ENCODE measurements around the gene RNF130.

Gene RNF130

DNA sequence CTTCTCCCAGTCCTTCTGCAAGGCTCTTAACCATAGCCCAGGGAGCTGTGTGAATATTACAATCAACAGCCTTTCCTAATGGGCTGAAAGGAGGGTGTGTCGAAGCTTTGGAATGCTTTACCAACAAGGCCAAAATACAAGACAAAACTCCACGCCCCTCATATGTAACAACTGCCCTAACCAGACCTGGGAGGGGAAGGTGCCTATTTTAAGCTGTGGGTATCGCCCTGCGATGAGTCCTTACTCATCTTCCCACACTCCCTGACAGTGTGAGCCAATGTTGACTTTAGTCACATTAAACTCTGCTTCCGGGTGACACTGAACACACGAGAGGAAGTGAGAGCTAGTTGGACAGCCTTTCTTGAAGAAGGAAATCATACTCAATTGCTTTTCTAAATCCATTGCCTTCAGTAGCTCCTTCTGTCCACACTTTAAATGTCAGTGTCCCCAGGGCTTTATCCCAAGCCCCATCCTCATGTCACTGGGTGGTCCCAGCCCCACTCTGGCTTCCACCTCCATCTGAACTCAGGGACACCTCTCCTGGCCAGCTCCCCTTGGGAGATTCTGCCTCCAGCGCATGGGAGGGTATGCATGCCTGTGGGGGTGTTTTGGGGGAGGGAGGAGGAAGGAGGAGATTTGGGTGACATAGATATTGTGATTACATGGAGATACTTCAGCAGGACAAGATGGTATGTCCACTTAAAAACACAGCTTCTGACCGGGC lies 157.4 kb downstream of the RNF130 start:
- TF ChIP-seq, protein P1, sequence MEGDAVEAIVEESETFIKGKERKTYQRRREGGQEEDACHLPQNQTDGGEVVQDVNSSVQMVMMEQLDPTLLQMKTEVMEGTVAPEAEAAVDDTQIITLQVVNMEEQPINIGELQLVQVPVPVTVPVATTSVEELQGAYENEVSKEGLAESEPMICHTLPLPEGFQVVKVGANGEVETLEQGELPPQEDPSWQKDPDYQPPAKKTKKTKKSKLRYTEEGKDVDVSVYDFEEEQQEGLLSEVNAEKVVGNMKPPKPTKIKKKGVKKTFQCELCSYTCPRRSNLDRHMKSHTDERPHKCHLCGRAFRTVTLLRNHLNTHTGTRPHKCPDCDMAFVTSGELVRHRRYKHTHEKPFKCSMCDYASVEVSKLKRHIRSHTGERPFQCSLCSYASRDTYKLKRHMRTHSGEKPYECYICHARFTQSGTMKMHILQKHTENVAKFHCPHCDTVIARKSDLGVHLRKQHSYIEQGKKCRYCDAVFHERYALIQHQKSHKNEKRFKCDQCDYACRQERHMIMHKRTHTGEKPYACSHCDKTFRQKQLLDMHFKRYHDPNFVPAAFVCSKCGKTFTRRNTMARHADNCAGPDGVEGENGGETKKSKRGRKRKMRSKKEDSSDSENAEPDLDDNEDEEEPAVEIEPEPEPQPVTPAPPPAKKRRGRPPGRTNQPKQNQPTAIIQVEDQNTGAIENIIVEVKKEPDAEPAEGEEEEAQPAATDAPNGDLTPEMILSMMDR (IDR thresholded peaks at IDR 0.05; ENCODE audit: extremely low read depth, missing control alignments), result no peak
- DNase-seq (ENCODE audit: low spot score), result no peak

DNA sequence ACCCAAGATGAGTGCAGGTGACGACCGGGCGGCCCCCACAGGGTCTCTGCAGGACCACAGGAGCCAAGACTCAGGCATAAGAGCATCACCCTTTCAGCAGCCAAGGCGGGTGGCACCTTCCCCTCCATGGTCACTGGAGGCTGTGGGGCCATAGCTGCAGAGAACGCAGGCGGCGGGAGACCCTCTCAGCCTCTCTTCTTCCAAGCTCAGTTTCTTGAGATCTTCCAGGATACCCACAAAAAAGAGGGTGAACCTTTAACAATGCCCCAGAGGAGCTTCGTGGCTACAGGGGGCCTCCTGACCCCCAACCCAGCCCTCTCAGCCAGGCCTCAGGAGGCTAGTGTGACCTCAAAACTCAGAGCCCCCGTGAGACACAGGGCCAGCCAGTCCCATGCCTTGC lies 158.1 kb downstream of the RNF130 start:
- DNase-seq (ENCODE audit: low spot score), result no peak
- TF ChIP-seq, protein P1 (IDR thresholded peaks at IDR 0.05; ENCODE audit: extremely low read depth, missing control alignments), result no peak

DNA sequence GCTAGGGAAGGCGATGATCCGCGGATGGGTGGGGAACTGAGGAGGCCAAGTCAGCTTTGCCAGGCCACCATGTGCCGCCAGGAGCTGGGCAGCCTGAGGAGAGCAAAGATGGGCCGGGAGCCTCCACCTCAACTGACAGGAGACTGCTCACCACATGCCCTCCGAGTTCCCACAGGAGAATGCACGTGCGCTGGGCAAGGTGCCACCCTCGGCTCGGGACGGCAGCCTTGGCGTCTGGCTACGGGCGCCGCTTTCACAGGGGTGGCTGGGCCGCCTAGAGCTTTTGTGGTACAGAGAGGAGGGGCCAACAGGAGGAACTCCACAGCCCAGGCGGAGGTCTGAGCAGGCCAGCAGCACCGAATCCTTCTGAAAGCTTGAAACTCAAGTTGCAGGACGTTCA lies 158.6 kb downstream of the RNF130 start:
- TF ChIP-seq, protein P1 (IDR thresholded peaks at IDR 0.05; ENCODE audit: extremely low read depth, missing control alignments), result no peak
- DNase-seq (ENCODE audit: low spot score), result no peak

DNA sequence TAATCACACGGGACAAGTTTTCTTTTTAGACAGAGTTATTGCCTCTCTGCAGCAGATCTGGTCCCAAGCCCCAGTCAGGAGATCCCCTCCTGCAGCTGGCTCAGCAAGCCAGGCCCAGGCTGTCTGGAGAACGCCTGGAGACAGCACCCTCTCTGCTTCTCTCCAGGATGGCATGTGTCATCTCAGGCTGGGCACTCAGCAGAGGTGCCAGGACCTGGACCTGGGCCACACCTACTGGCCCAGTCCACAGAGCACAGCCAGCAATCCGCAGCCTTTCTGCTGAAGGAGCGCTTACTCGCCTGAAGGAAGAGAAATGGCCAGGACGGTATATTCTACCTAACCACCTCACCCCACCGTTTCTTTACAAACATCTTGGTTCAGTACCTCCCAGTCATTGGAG lies 159.2 kb downstream of the RNF130 start:
- DNase-seq (ENCODE audit: low spot score), result no peak
- TF ChIP-seq, protein P1 (IDR thresholded peaks at IDR 0.05; ENCODE audit: extremely low read depth, missing control alignments), result no peak

DNA sequence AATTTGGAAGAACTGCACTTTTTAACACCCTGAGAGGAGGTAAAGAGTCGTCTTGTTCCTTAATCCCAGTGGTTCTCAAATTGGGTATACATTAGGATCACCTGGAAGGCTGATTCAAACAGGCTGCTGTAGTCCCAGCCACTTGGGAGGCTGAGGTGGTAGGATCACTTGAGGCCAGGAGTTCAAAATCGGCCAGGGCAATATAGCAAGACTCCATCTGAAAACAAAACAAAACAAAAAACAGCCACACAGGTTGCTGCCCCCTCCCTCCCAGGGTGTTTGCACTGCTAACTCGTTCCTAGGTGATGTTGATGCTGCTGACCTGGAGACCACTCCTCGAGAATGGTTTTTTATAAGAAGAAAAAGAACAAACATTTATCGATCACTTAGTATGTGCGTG lies 162.3 kb downstream of the RNF130 start:
- TF ChIP-seq, protein P1 (IDR thresholded peaks at IDR 0.05; ENCODE audit: extremely low read depth, missing control alignments), result no peak
- DNase-seq (ENCODE audit: low spot score), result no peak

DNA sequence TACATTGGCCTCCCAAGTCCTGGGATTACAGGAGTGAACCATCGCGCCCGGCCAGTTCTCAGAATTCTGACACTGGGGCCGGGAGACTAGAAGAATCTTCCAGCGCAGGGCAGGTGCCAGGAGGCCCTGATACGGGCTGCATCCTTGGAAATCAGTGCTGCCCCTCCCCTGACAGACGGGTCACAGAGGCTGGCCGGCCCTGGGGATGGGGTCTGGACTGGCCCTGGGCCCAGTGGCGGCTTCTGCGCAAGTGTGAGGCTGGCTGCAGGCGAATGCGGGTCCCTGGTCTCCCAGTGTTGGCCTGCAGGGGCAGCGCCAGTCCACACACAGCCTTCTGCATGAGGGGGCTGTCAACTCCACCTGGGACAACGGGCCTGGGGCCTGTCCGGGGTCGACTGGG lies 163.0 kb downstream of the RNF130 start:
- no peak for DNase-seq (ENCODE audit: low spot score)
- TF ChIP-seq, protein P1 (IDR thresholded peaks at IDR 0.05; ENCODE audit: extremely low read depth, missing control alignments), result no peak

DNA sequence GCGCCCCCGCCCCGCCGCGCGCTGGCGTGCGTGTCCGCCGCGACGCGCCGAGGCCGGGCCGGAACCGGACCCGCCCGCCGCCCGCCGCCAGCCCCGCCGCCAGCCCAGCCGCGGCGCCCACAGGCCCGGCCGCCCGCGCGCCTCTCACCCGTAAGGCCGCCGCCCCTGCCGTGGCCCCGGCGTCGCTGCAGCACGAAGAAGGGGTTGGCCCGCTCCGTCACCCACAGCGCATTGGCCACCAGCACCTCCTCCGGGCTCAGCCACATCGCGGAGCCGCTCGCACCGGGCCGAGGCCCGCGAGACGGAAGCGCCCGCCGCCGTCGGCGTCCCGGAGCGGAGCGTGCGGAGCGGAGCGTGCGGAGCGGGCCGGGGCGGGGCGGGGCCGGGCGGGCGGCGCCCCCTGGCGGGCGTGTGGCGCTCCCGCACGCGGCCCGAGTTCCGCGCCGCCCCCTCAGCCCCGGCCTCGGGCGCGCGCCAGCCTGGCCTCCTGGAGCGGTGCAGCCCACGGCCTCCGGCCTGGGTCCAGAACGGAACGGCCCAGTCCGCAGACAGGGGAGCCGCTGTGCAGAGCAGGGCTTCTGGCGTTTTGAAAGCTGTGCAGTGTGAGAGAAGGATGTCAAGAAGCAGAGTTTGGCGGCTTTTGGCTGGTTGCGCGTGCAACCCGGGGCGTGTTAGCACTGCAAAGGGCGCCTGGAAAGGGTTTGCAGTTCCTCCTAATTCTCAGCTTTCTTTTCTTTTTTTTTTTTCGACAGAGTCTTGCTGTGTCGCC lies 163.8 kb downstream of the RNF130 start, which contains the start of gene TBC1D9B:
TBC1D9B (minus strand) TSS at position 342 of the 769 bp plus-strand sequence; CDS start at position 266, 76 bp downstream.
- TF ChIP-seq, protein P1 (IDR thresholded peaks at IDR 0.05; ENCODE audit: extremely low read depth, missing control alignments), result peak; percentile 58
- DNase-seq (ENCODE audit: low spot score), result peak; percentile 95

Data from GM20000 (cell line).